Measurements from ENCODE around the gene RBM10.

The RBM10 gene

GRCh38 chrX:47177079-47177478 is 32.1 kb downstream of the RBM10 start:
- DNase-seq (no peak), ATAC-seq (replicated peaks) (peak in 1 of 2 donors; percentile 43)
- peaks cover 31 to 52% of the 10 kb centered on the region in 2 donors for H3K36me3 Mint-ChIP-seq
- no peak overlapping the region for H3K27ac Mint-ChIP-seq
- no peak overlapping the region for H3K4me3 Mint-ChIP-seq
- H3K9me3 Mint-ChIP-seq = no peaks in the 10 kb centered on the region
- peaks cover 0 to 6% of the 10 kb centered on the region in 2 donors for H3K4me1 Mint-ChIP-seq
- H3K27me3 Mint-ChIP-seq = peaks cover 0 to 60% of the 10 kb centered on the region in 2 donors

GRCh38 chrX:47178337-47178736 is 33.3 kb downstream of the RBM10 start:
- Mint-ChIP-seq H3K4me1 (peaks cover 0 to 6% of the 10 kb centered on the region in 2 donors), H3K27ac (no peak overlapping the region), H3K36me3 (peaks cover 38 to 49% of the 10 kb centered on the region in 2 donors), H3K4me3 (no peak overlapping the region), H3K9me3 (no peaks in the 10 kb centered on the region), H3K27me3 (peaks cover 0 to 63% of the 10 kb centered on the region in 2 donors)
- ATAC-seq (replicated peaks) = no peak
- no peak for DNase-seq

- Mint-ChIP-seq H3K4me3 (no peak overlapping the region), H3K27me3 (peaks cover 0 to 54% of the 10 kb centered on the region in 2 donors), H3K27ac (no peak overlapping the region), H3K36me3 (peaks cover 36 to 44% of the 10 kb centered on the region in 2 donors), H3K4me1 (peaks cover 0 to 6% of the 10 kb centered on the region in 2 donors), H3K9me3 (no peaks in the 10 kb centered on the region)
- DNase-seq (no peak), ATAC-seq (replicated peaks) (no peak)
Measured at GRCh38 chrX:47179221-47179927, 34.4 kb downstream of the RBM10 start.

GRCh38 chrX:47179928-47180255 is 34.9 kb downstream of the RBM10 start:
- H3K9me3 Mint-ChIP-seq = no peaks in the 10 kb centered on the region
- DNase-seq (no peak), ATAC-seq (replicated peaks) (no peak)
- peaks cover 36 to 43% of the 10 kb centered on the region in 2 donors for H3K36me3 Mint-ChIP-seq
- H3K27me3 Mint-ChIP-seq = peaks cover 0 to 50% of the 10 kb centered on the region in 2 donors
- no peak overlapping the region for H3K4me3 Mint-ChIP-seq
- H3K27ac Mint-ChIP-seq = no peak overlapping the region
- peaks cover 0 to 6% of the 10 kb centered on the region in 2 donors for H3K4me1 Mint-ChIP-seq

- DNase-seq = no peak
- H3K4me3 Mint-ChIP-seq = no peak overlapping the region
- no peak overlapping the region for H3K27ac Mint-ChIP-seq
- H3K4me1 Mint-ChIP-seq = peaks cover 0 to 6% of the 10 kb centered on the region in 2 donors
- no peaks in the 10 kb centered on the region for H3K9me3 Mint-ChIP-seq
- peaks cover 0 to 49% of the 10 kb centered on the region in 2 donors for H3K27me3 Mint-ChIP-seq
- H3K36me3 Mint-ChIP-seq = peaks cover 36 to 43% of the 10 kb centered on the region in 2 donors
- no peak for ATAC-seq (replicated peaks)
Measured at GRCh38 chrX:47180346-47180745, 35.3 kb downstream of the RBM10 start.

GRCh38 chrX:47181301-47181700 is 36.3 kb downstream of the RBM10 start:
- peaks cover 35 to 41% of the 10 kb centered on the region in 2 donors for H3K36me3 Mint-ChIP-seq
- peaks cover 0 to 3% of the 10 kb centered on the region in 2 donors for H3K4me1 Mint-ChIP-seq
- H3K9me3 Mint-ChIP-seq = no peaks in the 10 kb centered on the region
- no peak for ATAC-seq (replicated peaks)
- no peak for DNase-seq
- H3K27me3 Mint-ChIP-seq = peaks cover 0 to 47% of the 10 kb centered on the region in 2 donors
- no peak overlapping the region for H3K27ac Mint-ChIP-seq
- H3K4me3 Mint-ChIP-seq = no peak overlapping the region

GRCh38 chrX:47182106-47182700 is 37.2 kb downstream of the RBM10 start:
- no peak overlapping the region for H3K27ac Mint-ChIP-seq
- H3K4me1 Mint-ChIP-seq = no peaks in the 10 kb centered on the region
- peaks cover 0 to 42% of the 10 kb centered on the region in 2 donors for H3K27me3 Mint-ChIP-seq
- no peak for DNase-seq
- no peak for ATAC-seq (replicated peaks)
- H3K9me3 Mint-ChIP-seq = no peaks in the 10 kb centered on the region
- peaks cover 33 to 38% of the 10 kb centered on the region in 2 donors for H3K36me3 Mint-ChIP-seq
- no peak overlapping the region for H3K4me3 Mint-ChIP-seq

GRCh38 chrX:47184486-47184885 is 39.5 kb downstream of the RBM10 start:
- H3K27ac Mint-ChIP-seq = no peak overlapping the region
- H3K9me3 Mint-ChIP-seq = no peaks in the 10 kb centered on the region
- DNase-seq (no peak), ATAC-seq (replicated peaks) (no peak)
- no peak overlapping the region for H3K4me3 Mint-ChIP-seq
- H3K36me3 Mint-ChIP-seq = peaks cover 22 to 25% of the 10 kb centered on the region in 2 donors
- peaks cover 1 to 6% of the 10 kb centered on the region in 2 donors for H3K4me1 Mint-ChIP-seq
- peaks cover 0 to 32% of the 10 kb centered on the region in 2 donors for H3K27me3 Mint-ChIP-seq

- Mint-ChIP-seq H3K4me3 (no peak overlapping the region), H3K4me1 (peaks cover 1 to 6% of the 10 kb centered on the region in 2 donors), H3K9me3 (no peaks in the 10 kb centered on the region), H3K27me3 (peaks cover 0 to 28% of the 10 kb centered on the region in 2 donors), H3K27ac (no peak overlapping the region), H3K36me3 (peaks cover 21 to 22% of the 10 kb centered on the region in 2 donors)
- ATAC-seq (replicated peaks) (no peak), DNase-seq (no peak)
Measured at GRCh38 chrX:47185241-47185640, 40.2 kb downstream of the RBM10 start.

GRCh38 chrX:47186096-47186740 is 41.2 kb downstream of the RBM10 start:
- H3K36me3 Mint-ChIP-seq = peaks cover 18 to 20% of the 10 kb centered on the region in 2 donors
- H3K27ac Mint-ChIP-seq = no peak overlapping the region
- DNase-seq = no peak
- no peaks in the 10 kb centered on the region for H3K9me3 Mint-ChIP-seq
- no peak overlapping the region for H3K4me3 Mint-ChIP-seq
- peaks cover 8 to 16% of the 10 kb centered on the region in 2 donors for H3K4me1 Mint-ChIP-seq
- ATAC-seq (replicated peaks) = no peak
- peaks cover 0 to 23% of the 10 kb centered on the region in 2 donors for H3K27me3 Mint-ChIP-seq

- Mint-ChIP-seq H3K4me3 (no peak overlapping the region), H3K36me3 (peaks cover 11 to 15% of the 10 kb centered on the region in 2 donors), H3K27ac (no peak overlapping the region), H3K4me1 (peaks cover 8 to 18% of the 10 kb centered on the region in 2 donors), H3K9me3 (no peaks in the 10 kb centered on the region), H3K27me3 (peaks cover 0 to 15% of the 10 kb centered on the region in 2 donors)
- no peak for ATAC-seq (replicated peaks)
- no peak for DNase-seq
Measured at GRCh38 chrX:47187106-47187677, 42.2 kb downstream of the RBM10 start.

GRCh38 chrX:47189906-47190305 is 44.9 kb downstream of the RBM10 start:
- peaks cover 23 to 34% of the 10 kb centered on the region in 2 donors for H3K4me1 Mint-ChIP-seq
- H3K27me3 Mint-ChIP-seq = peaks cover 0 to 9% of the 10 kb centered on the region in 2 donors
- no peak overlapping the region for H3K27ac Mint-ChIP-seq
- no peak overlapping the region for H3K4me3 Mint-ChIP-seq
- H3K9me3 Mint-ChIP-seq = no peaks in the 10 kb centered on the region
- no peak for DNase-seq
- H3K36me3 Mint-ChIP-seq = peaks cover 8 to 14% of the 10 kb centered on the region in 2 donors
- ATAC-seq (replicated peaks) = no peak

- peak; percentile 76 to 84 for ATAC-seq (replicated peaks)
- H3K4me3 Mint-ChIP-seq = peak overlapping the region; percentile 96
- peaks cover 7 to 15% of the 10 kb centered on the region in 2 donors for H3K36me3 Mint-ChIP-seq
- H3K27ac Mint-ChIP-seq = peak overlapping the region; percentile 98
- peaks cover 0 to 7% of the 10 kb centered on the region in 2 donors for H3K27me3 Mint-ChIP-seq
- H3K4me1 Mint-ChIP-seq = peaks cover 30 to 41% of the 10 kb centered on the region in 2 donors
- no peaks in the 10 kb centered on the region for H3K9me3 Mint-ChIP-seq
- peak; percentile 85 for DNase-seq
Measured at GRCh38 chrX:47190445-47191269, 45.6 kb downstream of the RBM10 start.
